HG03571 (cell line): Measurements from ENCODE around the gene PGM5.

Source experiments
- ATAC-seq: cut with Tn5 transposase; IDR thresholded peaks from one replicate; pipeline ENCODE4 v1.9.1; 2021; ENCODE audit not compliant: unreplicated experiment

Gene PGM5

DNA sequence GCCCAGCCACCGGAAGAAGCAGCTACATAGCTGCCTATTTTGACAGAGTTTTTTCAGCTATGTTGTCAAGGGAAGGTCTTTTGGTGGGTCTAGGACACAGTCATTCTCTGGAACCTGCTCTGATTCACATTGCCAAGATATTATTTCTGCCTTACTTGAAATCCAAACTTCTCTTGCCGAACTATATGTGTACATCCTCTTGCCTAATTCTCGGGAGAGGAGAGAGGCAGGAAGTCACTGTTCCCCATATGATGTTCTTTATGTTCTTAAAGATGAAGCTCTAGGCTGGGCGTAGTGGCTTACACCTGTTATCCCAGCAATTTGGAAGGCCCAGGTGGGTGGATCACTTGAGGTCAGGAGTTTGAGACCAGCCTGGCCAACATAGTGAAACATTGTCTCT, 175.7 kb downstream of the PGM5 start:
- ATAC-seq: no peak

- no peak for ATAC-seq
These were observed 177.3 kb downstream of the PGM5 start for GRCh38 chr9:68533678-68534077.

GRCh38 chr9:68536876-68537615, 180.6 kb downstream of the PGM5 start:
- ATAC-seq: no peak

DNA sequence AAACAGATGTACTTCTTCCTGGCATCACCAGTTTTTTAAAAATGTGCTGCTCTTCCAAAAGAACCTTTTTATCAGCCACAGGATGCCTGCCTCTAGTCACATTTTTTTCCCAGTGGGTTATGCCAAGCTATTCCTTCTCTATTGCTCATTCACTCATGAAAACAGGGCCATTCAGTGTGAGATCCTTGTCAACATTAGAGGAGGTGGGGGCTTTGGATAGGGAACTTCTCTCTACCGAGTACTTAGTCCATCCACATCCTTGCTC, 181.1 kb downstream of the PGM5 start:
- ATAC-seq: no peak

GRCh38 chr9:68538200-68538599, 181.8 kb downstream of the PGM5 start:
- ATAC-seq: no peak

GRCh38 chr9:68540712-68541535, 184.5 kb downstream of the PGM5 start, which contains the start of gene TMEM252:
Gene TMEM252 (minus strand): TSS chr9:68540883. CDS start chr9:68540814, 69 bp downstream.
- no peak for ATAC-seq

- no peak for ATAC-seq
These were observed 185.2 kb downstream of the PGM5 start for GRCh38 chr9:68541568-68541967.

DNA sequence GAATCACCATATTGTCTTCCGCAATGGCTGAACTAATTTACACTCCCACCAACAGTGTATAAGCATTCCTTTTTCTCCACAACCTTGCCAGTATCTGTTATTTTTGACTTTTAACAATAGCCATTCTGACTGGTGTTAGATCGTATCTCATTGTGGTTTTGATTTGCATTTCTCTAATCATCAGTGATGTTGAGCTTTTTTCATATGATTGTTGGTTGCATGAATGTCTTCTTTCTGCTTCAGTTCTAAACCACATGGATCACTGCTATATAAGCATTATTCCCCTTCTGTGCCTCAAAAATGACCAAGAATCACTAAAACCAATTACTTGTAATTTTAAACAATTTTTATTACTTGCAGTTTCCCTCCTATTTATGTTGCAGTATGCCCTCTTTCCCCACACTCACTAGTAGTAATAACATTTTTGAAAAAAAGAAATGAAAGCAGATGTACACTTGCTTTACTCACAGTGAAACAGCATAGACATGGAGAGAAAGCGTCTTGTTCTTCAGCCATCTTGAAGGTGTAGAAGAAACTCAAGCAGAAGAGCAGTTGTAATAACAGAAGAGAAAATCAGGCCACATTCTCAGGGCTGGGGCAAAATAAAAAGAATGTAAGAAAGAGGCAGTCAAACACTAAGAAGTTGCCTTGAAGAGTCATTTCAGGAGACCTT, 188.8 kb downstream of the PGM5 start:
- ATAC-seq: no peak

DNA sequence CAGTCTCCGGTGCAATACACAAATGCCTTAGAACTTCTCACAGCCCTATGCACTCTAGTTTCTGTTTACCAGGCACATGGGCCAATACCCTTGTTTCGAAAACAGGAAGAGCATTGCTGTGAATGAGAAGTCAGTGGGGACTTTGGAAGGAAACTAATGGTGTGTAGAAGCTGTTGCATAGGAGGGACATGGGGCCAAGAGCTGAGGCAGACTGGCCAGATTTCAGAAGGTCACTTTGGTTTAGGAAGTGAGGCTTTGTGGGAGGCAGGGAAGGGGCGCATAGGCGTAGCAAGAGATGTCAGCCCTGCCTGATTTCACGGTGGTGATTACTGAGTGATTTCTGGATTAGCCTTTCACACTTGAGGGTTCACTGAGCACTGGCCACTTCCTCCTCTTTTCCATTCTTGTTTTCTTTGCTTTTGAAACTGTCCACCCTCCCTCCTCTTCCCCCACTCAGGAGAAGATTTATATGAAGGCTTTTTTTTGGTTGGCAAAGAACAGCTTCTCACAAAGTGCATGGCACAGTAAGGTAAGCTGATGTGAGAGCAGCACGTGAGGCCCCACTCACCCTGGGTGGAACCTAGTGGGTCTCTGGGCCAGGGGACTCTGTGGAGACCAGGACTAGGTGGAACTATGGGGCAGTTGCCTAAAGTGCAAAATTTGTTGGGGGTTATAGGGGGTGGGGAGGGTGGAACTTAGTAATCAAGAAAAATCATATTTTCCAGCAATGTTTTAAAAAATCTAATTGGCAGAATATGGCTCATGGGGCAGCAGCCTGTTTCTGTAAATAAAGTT, 190.4 kb downstream of the PGM5 start:
- ATAC-seq: peak; percentile 84

GRCh38 chr9:68547417-68547816, 191.0 kb downstream of the PGM5 start:
- ATAC-seq: no peak

DNA sequence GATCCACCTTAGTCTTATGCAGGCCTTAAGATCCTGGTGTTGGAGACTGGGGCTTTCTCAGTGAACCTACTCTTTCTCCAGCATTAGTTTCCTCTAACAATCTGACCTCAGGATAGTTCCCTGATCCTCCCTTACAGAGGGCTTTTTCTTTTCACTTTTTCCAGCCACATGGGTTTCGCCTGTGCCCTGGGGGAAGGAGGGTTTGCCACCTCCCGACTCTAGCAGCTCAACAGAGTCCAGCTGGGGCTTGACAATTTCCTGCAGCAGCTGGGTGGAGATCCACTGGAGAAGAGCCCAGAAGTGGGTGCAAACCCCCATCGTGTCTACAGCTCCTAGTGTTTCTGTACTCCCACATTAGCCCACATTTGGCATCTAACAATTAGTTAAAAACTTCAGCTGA, 191.8 kb downstream of the PGM5 start:
- no peak for ATAC-seq

GRCh38 chr9:68551191-68551590, 194.8 kb downstream of the PGM5 start:
- ATAC-seq: no peak

- no peak for ATAC-seq
These were observed 196.5 kb downstream of the PGM5 start for GRCh38 chr9:68552700-68553476.

- no peak for ATAC-seq
These were observed 199.2 kb downstream of the PGM5 start for GRCh38 chr9:68555437-68556150.

DNA sequence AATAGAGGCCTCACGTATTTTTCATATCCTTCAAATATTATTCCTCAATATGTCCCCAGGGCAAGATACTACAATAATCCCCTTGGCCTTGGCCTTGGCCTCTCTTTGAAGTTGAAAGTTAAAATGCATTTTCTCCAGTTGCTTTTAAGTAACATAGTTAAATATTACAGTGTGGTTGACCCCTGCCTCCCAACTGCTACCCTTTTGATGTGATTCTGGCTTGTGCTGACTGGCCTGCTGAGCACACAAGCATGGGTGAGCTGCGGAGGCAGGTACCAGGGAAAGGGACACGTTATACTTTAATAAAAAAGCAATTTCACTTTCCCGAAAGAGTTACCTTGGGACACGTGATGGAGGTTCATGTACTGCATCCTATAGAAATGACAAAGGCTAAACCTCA, 202.1 kb downstream of the PGM5 start:
- ATAC-seq: no peak

DNA sequence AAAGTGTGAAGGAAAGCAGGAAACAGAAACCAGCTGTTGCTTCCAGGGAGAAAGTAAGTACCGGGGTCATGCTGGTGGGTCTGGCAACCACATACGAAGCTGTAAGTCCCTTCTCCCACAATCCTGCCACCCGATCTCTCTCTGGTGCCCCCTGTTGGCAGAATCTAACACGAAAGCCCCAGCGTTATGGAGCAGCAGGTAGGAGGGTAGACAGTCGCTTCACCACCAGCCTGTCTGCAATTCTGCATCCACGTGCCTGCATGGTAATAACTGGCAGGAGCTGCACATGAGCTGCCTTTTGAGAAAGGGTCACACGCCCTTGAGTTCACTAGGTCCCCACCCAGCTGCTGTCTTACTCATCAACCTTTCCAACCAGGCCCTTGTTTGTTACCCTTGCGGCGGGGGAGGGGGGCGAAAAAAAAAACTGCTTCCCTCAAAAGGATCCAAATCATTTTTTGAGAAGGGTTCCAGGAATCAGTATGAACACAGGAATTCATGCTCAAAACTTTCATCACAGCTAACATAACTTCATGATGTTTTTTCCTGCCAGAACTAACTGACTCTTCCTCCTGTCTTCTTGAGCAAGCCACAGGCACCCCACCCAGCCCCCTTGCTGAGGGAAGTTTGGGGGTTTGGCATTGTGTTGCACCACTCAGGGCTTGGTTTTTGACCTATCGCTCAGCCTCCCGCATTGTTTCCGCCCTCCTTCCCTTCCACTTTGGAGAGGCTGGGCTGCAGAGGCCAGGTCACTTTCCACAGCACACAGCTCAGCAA, 203.8 kb downstream of the PGM5 start:
- ATAC-seq: no peak

DNA sequence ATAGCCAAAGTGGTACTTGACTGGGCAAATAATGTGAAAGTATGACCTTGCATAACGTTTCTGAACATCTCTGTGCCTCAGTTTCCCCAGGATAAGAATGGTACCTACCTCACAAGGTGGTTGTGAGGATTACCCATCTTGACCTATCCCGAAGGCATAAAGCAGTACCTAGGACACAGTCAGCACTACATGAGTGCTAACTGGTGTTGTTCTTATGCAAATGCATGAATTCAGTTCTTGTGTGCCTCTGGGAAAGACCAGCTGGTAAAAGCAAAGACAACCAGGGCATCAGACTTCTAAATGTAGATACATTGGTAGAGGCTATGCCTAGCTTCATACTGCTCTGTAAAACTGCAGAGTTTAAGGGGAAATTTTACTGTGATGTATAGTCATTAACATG, 206.1 kb downstream of the PGM5 start:
- ATAC-seq: no peak

DNA sequence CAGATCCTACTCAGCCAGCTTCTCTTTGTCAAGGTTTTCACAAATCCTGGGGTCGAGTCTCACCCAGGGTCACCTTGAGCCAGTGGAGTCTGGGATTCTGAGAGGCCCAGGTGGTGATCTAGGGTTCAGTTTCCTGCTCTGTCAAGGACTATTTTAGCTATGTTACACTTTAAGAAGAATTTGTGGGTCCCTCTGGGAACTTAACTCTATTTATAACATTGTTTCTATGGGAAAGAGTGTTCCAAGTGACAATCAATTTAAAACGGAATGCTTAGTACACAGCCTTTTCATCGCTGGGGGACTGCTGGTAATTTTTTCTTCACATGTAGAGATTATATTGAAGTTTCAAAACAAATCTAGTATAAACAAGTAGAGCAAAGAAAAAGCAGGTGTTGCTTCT, 211.2 kb downstream of the PGM5 start:
- no peak for ATAC-seq

DNA sequence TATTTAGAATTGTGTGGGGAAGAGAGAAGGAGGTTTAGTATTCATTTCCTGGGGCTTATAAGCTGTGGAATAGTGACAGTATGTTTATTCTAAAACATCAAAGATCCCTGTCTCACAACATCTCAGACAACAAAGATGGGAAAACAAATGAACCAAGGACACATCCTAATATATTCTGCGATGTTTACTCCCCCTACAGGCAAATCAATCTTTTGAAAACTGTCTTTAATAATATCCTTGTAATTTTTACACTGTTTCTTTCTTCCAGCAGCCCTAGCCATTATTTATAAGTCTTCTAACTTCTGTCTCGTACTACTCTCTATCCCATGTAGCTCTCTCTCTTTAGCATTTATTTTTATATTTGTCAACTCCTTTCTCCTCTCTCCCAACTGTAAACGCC, 217.7 kb downstream of the PGM5 start:
- no peak for ATAC-seq
